Stimulated activated CD8-positive, alpha-beta memory T cell treated with anti-CD3 and anti-CD28 coated beads, Interleukin-4, amount 100 ng/mL, for 4 hours (primary cell): ENCODE data around the gene EFCAB6.

ENCODE experiments used
- DNase-seq, 2 donors: peaks; one replicate each; pipeline ENCODE4 v3.0.0-alpha.2; 2020; ENCODE audit warnings: low read depth in 2 of 2, low spot score in 1 of 2

EFCAB6 gene

GRCh38 chr22:43510281-43511070 lies 301.6 kb downstream of the EFCAB6 start:
- no peak for DNase-seq

- no peak for DNase-seq
Observed at GRCh38 chr22:43509337-43509736, 302.8 kb downstream of the EFCAB6 start.

- no peak for DNase-seq
Observed at GRCh38 chr22:43508489-43508888, 303.6 kb downstream of the EFCAB6 start.

GRCh38 chr22:43507235-43507634 lies 304.9 kb downstream of the EFCAB6 start:
- DNase-seq: no peak

GRCh38 chr22:43506487-43506886 lies 305.6 kb downstream of the EFCAB6 start:
- DNase-seq: no peak

GRCh38 chr22:43505896-43506295 lies 306.2 kb downstream of the EFCAB6 start:
- DNase-seq: no peak

GRCh38 chr22:43505423-43505822 lies 306.7 kb downstream of the EFCAB6 start:
- DNase-seq: no peak

- no peak for DNase-seq
Observed at GRCh38 chr22:43504666-43505261, 307.3 kb downstream of the EFCAB6 start.

- no peak for DNase-seq
Observed at GRCh38 chr22:43504068-43504467, 308.0 kb downstream of the EFCAB6 start.

GRCh38 chr22:43502306-43502874 lies 309.7 kb downstream of the EFCAB6 start:
- DNase-seq: no peak

- no peak for DNase-seq
Observed at GRCh38 chr22:43501878-43502277, 310.2 kb downstream of the EFCAB6 start.

- DNase-seq: no peak
Observed at GRCh38 chr22:43500792-43501785, 311.0 kb downstream of the EFCAB6 start.

GRCh38 chr22:43498856-43499253 lies 313.2 kb downstream of the EFCAB6 start:
- no peak for DNase-seq

- no peak for DNase-seq
Observed at GRCh38 chr22:43497956-43498855, 313.9 kb downstream of the EFCAB6 start.

- DNase-seq: no peak
Observed at GRCh38 chr22:43493297-43493696, 318.8 kb downstream of the EFCAB6 start.

GRCh38 chr22:43491737-43492136 lies 320.4 kb downstream of the EFCAB6 start:
- DNase-seq: no peak

- DNase-seq: no peak
Observed at GRCh38 chr22:43491177-43491576, 320.9 kb downstream of the EFCAB6 start.

GRCh38 chr22:43490311-43490710 lies 321.8 kb downstream of the EFCAB6 start:
- DNase-seq: no peak

GRCh38 chr22:43488937-43489336 lies 323.2 kb downstream of the EFCAB6 start:
- DNase-seq: no peak
